ENCODE data around the gene MOB3C.

MOB3C gene

DNA sequence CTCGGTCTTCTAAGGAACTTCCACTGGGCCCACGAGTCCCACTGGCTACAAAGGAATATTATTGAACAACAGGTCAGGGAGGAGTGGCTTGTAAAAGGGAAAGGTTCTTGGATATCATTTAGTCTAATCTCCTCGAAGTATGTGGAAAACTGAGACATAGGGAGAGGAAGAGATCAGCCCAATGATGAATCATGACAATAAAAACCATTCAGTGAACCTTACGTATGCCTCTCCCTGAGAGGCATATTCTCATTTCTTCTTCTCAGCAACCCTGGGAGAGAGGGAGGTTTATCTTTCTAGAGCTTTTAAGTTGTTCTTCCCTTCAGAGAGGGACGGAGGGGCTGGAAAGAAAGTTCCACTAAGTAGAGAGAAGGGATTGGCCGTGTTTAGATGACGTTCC is 5.3 kb upstream of the MOB3C start:
- TF ChIP-seq EZH2phosphoT487 (IDR thresholded peaks at IDR 0.05; ENCODE audit: low read length) (no peak), EZH2 (optimal IDR thresholded peaks at IDR 0.05; ENCODE audit: low read depth, low read length) (no peak)
- TF ChIP-seq, protein P1, sequence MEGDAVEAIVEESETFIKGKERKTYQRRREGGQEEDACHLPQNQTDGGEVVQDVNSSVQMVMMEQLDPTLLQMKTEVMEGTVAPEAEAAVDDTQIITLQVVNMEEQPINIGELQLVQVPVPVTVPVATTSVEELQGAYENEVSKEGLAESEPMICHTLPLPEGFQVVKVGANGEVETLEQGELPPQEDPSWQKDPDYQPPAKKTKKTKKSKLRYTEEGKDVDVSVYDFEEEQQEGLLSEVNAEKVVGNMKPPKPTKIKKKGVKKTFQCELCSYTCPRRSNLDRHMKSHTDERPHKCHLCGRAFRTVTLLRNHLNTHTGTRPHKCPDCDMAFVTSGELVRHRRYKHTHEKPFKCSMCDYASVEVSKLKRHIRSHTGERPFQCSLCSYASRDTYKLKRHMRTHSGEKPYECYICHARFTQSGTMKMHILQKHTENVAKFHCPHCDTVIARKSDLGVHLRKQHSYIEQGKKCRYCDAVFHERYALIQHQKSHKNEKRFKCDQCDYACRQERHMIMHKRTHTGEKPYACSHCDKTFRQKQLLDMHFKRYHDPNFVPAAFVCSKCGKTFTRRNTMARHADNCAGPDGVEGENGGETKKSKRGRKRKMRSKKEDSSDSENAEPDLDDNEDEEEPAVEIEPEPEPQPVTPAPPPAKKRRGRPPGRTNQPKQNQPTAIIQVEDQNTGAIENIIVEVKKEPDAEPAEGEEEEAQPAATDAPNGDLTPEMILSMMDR (IDR thresholded peaks at IDR 0.05; ENCODE audit: low read length): no peak
- H3K4me3 ChIP-seq (ENCODE audit: low read length): no peak overlapping the region

DNA sequence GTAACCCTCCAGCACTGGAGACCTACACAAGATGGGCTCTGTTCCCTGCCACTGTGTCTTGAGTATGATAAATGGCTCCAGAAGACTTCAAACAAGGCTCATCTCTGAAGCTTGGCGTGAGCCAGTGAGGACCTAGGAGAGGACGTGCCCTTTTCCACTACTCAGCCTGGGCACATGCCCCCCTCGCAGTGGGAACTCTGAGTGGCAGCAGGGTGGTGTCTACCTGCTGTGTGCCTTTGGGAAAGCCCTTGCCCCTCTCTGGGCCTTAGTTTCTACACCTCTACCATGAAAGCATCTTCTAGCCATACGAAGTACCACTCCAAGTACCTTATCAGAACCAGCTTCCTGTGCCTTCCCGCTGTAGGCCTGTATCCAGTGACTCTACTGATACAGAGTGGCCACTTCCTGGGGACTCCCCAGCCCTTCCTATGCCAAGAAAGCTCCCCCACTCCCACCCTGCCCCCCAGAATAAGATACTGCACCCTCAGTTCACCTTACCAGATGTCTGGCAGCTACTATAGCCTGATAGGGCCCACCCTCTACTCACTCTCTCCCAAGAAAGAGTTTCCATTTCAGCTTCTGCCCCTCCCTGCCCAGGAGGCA is 3.1 kb upstream of the MOB3C start:
- Histone ChIP-seq H3K4me3 (ENCODE audit: low read length) (no peak overlapping the region), H2AFZ (ENCODE audit: low read length) (no peak overlapping the region), H3K9ac (ENCODE audit: low read length) (no peak overlapping the region), H3K4me2 (ENCODE audit: low read depth, low read length) (no peak overlapping the region), H3K27me3 (replicated peaks; ENCODE audit: insufficient read depth, low read length) (no peaks in the 10 kb centered on the region), H3K9me2 (replicated peaks; ENCODE audit: insufficient read depth, low read length) (no peaks in the 10 kb centered on the region), H3K36me3 (replicated peaks; ENCODE audit: insufficient read depth, low read length) (no peaks in the 10 kb centered on the region), H3K4me1 (ENCODE audit: low read length) (peaks cover 27% of the 10 kb centered on the region), H3K79me2 (ENCODE audit: low read length) (peaks cover 10% of the 10 kb centered on the region), H3K9me3 (replicated peaks; ENCODE audit: insufficient read depth, low read length) (no peaks in the 10 kb centered on the region), H4K20me1 (ENCODE audit: insufficient read depth, low read length) (no peaks in the 10 kb centered on the region), H3K27ac (ENCODE audit: low read length) (no peak overlapping the region), H3F3A (ENCODE audit: insufficient read depth, low read length) (peaks cover 3% of the 10 kb centered on the region; the same call in 1 of the 2 replicates)
- TF ChIP-seq EZH2phosphoT487 (IDR thresholded peaks at IDR 0.05; ENCODE audit: low read length) (no peak), EZH2 (optimal IDR thresholded peaks at IDR 0.05; ENCODE audit: low read depth, low read length) (no peak)
- TF ChIP-seq, protein P1 (IDR thresholded peaks at IDR 0.05; ENCODE audit: low read length): no peak
- DNase-seq: no peak

More for the DNA sequence above, 5.3 kb upstream of the MOB3C start:
- Histone ChIP-seq H3K4me2 (ENCODE audit: low read depth, low read length) (no peak overlapping the region), H3K9me2 (replicated peaks; ENCODE audit: insufficient read depth, low read length) (no peaks in the 10 kb centered on the region), H3K9ac (ENCODE audit: low read length) (no peak overlapping the region), H3K79me2 (ENCODE audit: low read length) (no peaks in the 10 kb centered on the region), H4K20me1 (ENCODE audit: insufficient read depth, low read length) (no peaks in the 10 kb centered on the region), H3K27ac (ENCODE audit: low read length) (no peak overlapping the region), H3K36me3 (replicated peaks; ENCODE audit: insufficient read depth, low read length) (no peaks in the 10 kb centered on the region), H3K4me1 (ENCODE audit: low read length) (peaks cover 17% of the 10 kb centered on the region; the same call in 1 of the 2 replicates), H3K27me3 (replicated peaks; ENCODE audit: insufficient read depth, low read length) (no peaks in the 10 kb centered on the region), H3K9me3 (replicated peaks; ENCODE audit: insufficient read depth, low read length) (no peaks in the 10 kb centered on the region), H2AFZ (ENCODE audit: low read length) (no peak overlapping the region), H3F3A (ENCODE audit: insufficient read depth, low read length) (no peaks in the 10 kb centered on the region; the same call in 1 of the 2 replicates)
- no peak for DNase-seq

DNA sequence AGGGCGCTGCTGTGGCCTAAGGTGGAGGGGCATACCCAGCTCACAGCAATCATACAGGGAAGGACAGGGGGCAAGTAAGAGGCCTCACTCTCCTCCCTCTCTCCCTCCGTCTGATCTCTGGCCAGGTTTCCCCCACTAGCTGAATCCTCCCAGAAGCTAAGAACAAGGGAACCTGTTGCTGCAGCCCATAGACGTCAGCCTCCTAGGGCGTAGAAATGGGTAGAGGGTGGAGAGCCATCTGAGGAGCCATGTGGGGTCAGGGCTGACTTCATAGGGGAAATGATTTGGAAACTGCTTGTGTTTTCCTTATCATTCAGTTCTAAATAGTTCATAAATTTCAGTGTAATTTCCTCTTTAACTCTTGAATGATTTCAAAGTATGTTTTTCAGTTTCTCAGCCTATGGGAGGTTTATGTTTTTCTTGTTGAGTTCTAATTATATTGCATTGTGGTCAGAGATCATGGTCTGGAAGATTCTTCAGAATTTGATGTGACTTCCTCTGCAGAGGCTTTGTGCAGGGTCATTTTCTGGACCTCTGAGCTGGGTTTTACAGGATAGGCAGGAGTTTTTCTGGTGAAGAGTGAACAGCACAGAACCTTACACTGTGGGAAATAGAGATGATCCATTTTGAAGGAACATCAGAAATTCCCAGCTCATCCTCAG is 2.3 kb upstream of the MOB3C start:
- Histone ChIP-seq H3K36me3 (replicated peaks; ENCODE audit: insufficient read depth, low read length) (no peaks in the 10 kb centered on the region), H3K27me3 (replicated peaks; ENCODE audit: insufficient read depth, low read length) (no peaks in the 10 kb centered on the region), H3K9me2 (replicated peaks; ENCODE audit: insufficient read depth, low read length) (no peaks in the 10 kb centered on the region), H3K27ac (ENCODE audit: low read length) (no peak overlapping the region), H2AFZ (ENCODE audit: low read length) (no peak overlapping the region; the same call in 1 of the 2 replicates), H3K4me1 (ENCODE audit: low read length) (peaks cover 33% of the 10 kb centered on the region), H3K4me3 (ENCODE audit: low read length) (no peak overlapping the region), H3K9ac (ENCODE audit: low read length) (no peak overlapping the region), H3F3A (ENCODE audit: insufficient read depth, low read length) (peaks cover 3% of the 10 kb centered on the region; the same call in 1 of the 2 replicates), H3K4me2 (ENCODE audit: low read depth, low read length) (peak overlapping the region; percentile 13; the same call in 1 of the 2 replicates), H3K79me2 (ENCODE audit: low read length) (peaks cover 10% of the 10 kb centered on the region), H4K20me1 (ENCODE audit: insufficient read depth, low read length) (no peaks in the 10 kb centered on the region), H3K9me3 (replicated peaks; ENCODE audit: insufficient read depth, low read length) (no peaks in the 10 kb centered on the region)
- no peak for DNase-seq
- TF ChIP-seq EZH2phosphoT487 (IDR thresholded peaks at IDR 0.05; ENCODE audit: low read length) (no peak), EZH2 (optimal IDR thresholded peaks at IDR 0.05; ENCODE audit: low read depth, low read length) (no peak)
- TF ChIP-seq, protein P1 (IDR thresholded peaks at IDR 0.05; ENCODE audit: low read length): no peak
